Measurements from ENCODE around the gene FLAD1. TPM values are rescaled to one million over a fixed set of nuclear protein-coding genes. Genes with fewer than 3 reads are reported as not detected.

FLAD1 gene
- total RNA-seq, 1 experiment from 2014 or later, result 82.4 TPM

- intact Hi-C loops (cut with micrococcal nuclease; ENCODE audit: unreplicated experiment), result no loop called here
- H3K36me3 ChIP-seq (ENCODE audit: insufficient read depth, low read length, poor library complexity, severe bottlenecking), result peaks cover 13% of the 10 kb centered on the region
- DNase-seq (ENCODE audit: low spot score), result no peak
- no TSS peak for BruUV-seq (replicated peaks)
- no peaks in the 10 kb centered on the region for H3K27me3 ChIP-seq (replicated peaks; ENCODE audit: insufficient read depth, low read depth, low read length, poor library complexity)
- TF ChIP-seq, protein P1, sequence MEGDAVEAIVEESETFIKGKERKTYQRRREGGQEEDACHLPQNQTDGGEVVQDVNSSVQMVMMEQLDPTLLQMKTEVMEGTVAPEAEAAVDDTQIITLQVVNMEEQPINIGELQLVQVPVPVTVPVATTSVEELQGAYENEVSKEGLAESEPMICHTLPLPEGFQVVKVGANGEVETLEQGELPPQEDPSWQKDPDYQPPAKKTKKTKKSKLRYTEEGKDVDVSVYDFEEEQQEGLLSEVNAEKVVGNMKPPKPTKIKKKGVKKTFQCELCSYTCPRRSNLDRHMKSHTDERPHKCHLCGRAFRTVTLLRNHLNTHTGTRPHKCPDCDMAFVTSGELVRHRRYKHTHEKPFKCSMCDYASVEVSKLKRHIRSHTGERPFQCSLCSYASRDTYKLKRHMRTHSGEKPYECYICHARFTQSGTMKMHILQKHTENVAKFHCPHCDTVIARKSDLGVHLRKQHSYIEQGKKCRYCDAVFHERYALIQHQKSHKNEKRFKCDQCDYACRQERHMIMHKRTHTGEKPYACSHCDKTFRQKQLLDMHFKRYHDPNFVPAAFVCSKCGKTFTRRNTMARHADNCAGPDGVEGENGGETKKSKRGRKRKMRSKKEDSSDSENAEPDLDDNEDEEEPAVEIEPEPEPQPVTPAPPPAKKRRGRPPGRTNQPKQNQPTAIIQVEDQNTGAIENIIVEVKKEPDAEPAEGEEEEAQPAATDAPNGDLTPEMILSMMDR (conservative IDR thresholded peaks at IDR 0.05; ENCODE audit: low read depth, low read length), result no peak
- TF ChIP-seq EZH2 (IDR thresholded peaks at IDR 0.05; ENCODE audit: borderline replicate concordance, low read depth, low read length, poor library complexity, severe bottlenecking), result no peak
- H3K4me1 ChIP-seq (ENCODE audit: insufficient read depth, low read length, poor library complexity, severe bottlenecking), result peaks cover 13% of the 10 kb centered on the region
- no peak overlapping the region for H3K4me3 ChIP-seq (ENCODE audit: low read depth, low read length, poor library complexity, severe bottlenecking)
- no peak overlapping the region for H3K27ac ChIP-seq (ENCODE audit: low read depth, low read length, poor library complexity, severe bottlenecking)
- H3K9me3 ChIP-seq (ENCODE audit: low read depth, low read length, poor library complexity, severe bottlenecking), result no peaks in the 10 kb centered on the region
- POLR2A ChIA-PET (ENCODE audit: low non-redundant PET), result no interaction called here
- CTCF ChIA-PET, result interaction anchor here (0.6 kb wide), 1 partner anchor 15 kb away, joined by 9 read pairs; no protein-coding TSS in a partner anchor
Measured at GRCh38 chr1:155019377-155020245, 36.5 kb downstream of the FLAD1 start.

DNA sequence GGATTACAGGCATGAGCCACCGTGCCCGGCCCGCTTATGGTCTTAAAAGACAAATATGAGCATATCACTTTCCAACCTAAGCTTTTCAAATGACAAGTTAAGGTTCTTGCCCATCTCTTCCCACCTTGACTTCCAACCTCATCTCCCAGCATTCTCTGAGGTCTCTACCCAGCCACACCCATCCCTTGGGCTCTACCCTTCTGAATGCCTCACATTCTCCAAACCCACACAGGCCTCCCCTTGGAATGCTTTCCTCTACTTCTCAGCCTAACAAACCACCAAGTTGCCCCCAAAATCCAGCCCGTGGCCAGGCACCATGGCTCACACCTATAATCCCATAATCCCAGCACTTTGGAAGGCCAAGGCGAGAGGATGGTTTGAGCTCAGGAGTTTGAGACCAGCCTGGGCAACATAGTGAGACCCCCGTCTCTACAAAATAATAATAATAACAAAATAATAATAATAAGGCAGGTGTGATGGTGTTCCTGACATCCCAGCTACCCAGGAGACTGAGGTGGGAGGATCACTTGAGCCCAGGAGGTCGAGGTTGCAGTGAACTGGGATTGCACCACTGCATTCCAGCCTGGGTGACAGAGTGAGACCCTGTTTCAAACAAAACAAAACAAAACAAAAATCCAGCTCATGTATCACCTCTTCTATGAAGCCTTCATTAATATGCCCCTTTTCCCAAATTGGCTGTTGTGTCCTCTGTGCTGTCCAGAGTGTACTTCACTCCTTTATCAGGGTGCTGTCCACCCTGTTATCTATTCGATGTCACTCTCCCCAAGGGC, 39.2 kb downstream of the FLAD1 start:
- no peaks in the 10 kb centered on the region for H3K27me3 ChIP-seq (replicated peaks; ENCODE audit: insufficient read depth, low read depth, low read length, poor library complexity)
- intact Hi-C loops (cut with micrococcal nuclease; ENCODE audit: unreplicated experiment), result no loop called here
- H3K9me3 ChIP-seq (ENCODE audit: low read depth, low read length, poor library complexity, severe bottlenecking), result no peaks in the 10 kb centered on the region
- H3K36me3 ChIP-seq (ENCODE audit: insufficient read depth, low read length, poor library complexity, severe bottlenecking), result no peaks in the 10 kb centered on the region
- TF ChIP-seq, protein P1 (conservative IDR thresholded peaks at IDR 0.05; ENCODE audit: low read depth, low read length), result no peak
- no peak for TF ChIP-seq EZH2 (IDR thresholded peaks at IDR 0.05; ENCODE audit: borderline replicate concordance, low read depth, low read length, poor library complexity, severe bottlenecking)
- CTCF ChIA-PET, result no interaction called here
- no TSS peak for BruUV-seq (replicated peaks)
- H3K27ac ChIP-seq (ENCODE audit: low read depth, low read length, poor library complexity, severe bottlenecking), result no peak overlapping the region
- no peak for DNase-seq (ENCODE audit: low spot score)
- H3K4me3 ChIP-seq (ENCODE audit: low read depth, low read length, poor library complexity, severe bottlenecking), result no peak overlapping the region
- peaks cover 6% of the 10 kb centered on the region for H3K4me1 ChIP-seq (ENCODE audit: insufficient read depth, low read length, poor library complexity, severe bottlenecking)
- POLR2A ChIA-PET (ENCODE audit: low non-redundant PET), result no interaction called here

DNA sequence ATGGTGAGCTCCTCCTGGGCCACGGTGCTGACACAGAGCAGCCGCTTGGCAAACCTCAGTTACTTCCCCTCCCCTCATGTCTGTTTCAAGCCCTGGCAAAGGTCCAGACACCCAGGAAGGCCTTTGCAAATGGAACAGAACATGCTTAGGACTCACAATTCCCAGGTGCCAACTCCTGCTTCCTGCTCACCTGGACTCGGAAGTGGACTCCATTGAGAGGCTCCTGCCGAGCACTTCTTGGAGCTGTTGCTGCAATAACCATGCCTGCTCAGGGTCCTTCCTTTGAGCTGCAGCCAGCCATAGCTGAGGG, 39.7 kb downstream of the FLAD1 start:
- TF ChIP-seq, protein P1 (conservative IDR thresholded peaks at IDR 0.05; ENCODE audit: low read depth, low read length), result no peak
- TF ChIP-seq EZH2 (IDR thresholded peaks at IDR 0.05; ENCODE audit: borderline replicate concordance, low read depth, low read length, poor library complexity, severe bottlenecking), result no peak
- POLR2A ChIA-PET (ENCODE audit: low non-redundant PET), result interaction anchor here (0.6 kb wide), 1 partner anchor 26 kb away, joined by 4 read pairs; no protein-coding TSS in a partner anchor
- Histone ChIP-seq H3K4me1 (ENCODE audit: insufficient read depth, low read length, poor library complexity, severe bottlenecking) (peaks cover 2% of the 10 kb centered on the region), H3K4me3 (ENCODE audit: low read depth, low read length, poor library complexity, severe bottlenecking) (no peak overlapping the region), H3K27ac (ENCODE audit: low read depth, low read length, poor library complexity, severe bottlenecking) (no peak overlapping the region), H3K9me3 (ENCODE audit: low read depth, low read length, poor library complexity, severe bottlenecking) (no peaks in the 10 kb centered on the region), H3K27me3 (replicated peaks; ENCODE audit: insufficient read depth, low read depth, low read length, poor library complexity) (no peaks in the 10 kb centered on the region), H3K36me3 (ENCODE audit: insufficient read depth, low read length, poor library complexity, severe bottlenecking) (no peaks in the 10 kb centered on the region)
- no TSS peak for BruUV-seq (replicated peaks)
- DNase-seq (ENCODE audit: low spot score), result no peak
- CTCF ChIA-PET, result no interaction called here
- intact Hi-C loops (cut with micrococcal nuclease; ENCODE audit: unreplicated experiment), result no loop called here
